Osteocyte (in vitro differentiated cells): ENCODE data around the gene CBR4. TPM values are rescaled to one million over a fixed set of nuclear protein-coding genes. Genes with fewer than 3 reads are reported as not detected.

Experiments
- DNase-seq: peaks from one replicate; pipeline ENCODE4 v3.0.0; 2021; ENCODE audit warnings: mixed read lengths; ENCODE audit not compliant: unreplicated experiment; ENCODE audit errors: extremely low spot score
- H3K27ac Mint-ChIP-seq: one replicate; pipeline ENCODE4 v1.8.0; 2021; ENCODE audit warnings: mild to moderate bottlenecking, mixed read lengths; ENCODE audit not compliant: unreplicated experiment
- H3K27me3 Mint-ChIP-seq: one replicate; pipeline ENCODE4 v1.8.0; 2021; ENCODE audit warnings: mixed read lengths; ENCODE audit not compliant: unreplicated experiment
- H3K36me3 Mint-ChIP-seq: one replicate; pipeline ENCODE4 v1.8.0; 2021; ENCODE audit warnings: mixed read lengths; ENCODE audit not compliant: unreplicated experiment
- H3K4me1 Mint-ChIP-seq: one replicate; pipeline ENCODE4 v1.8.0; 2021; ENCODE audit warnings: mixed read lengths; ENCODE audit not compliant: unreplicated experiment
- H3K4me3 Mint-ChIP-seq: one replicate; pipeline ENCODE4 v1.8.0; 2021; ENCODE audit warnings: mild to moderate bottlenecking, moderate library complexity, mixed read lengths; ENCODE audit not compliant: unreplicated experiment
- H3K9me3 Mint-ChIP-seq: one replicate; pipeline ENCODE4 v1.8.0; 2021; ENCODE audit warnings: mixed read lengths; ENCODE audit not compliant: unreplicated experiment
- total RNA-seq: library from RNA; stranded (reverse); gene quantifications from 2 replicates; pipeline ENCODE4 v1.2.1, GENCODE V29; 2021
- TF ChIP-seq, protein P1 (sequence below): fragments of 200-600 bp; sonication (generic); IDR thresholded peaks from 2 replicates; pipeline ENCODE4 v1.5.0; 2021; ENCODE audit warnings: antibody characterized with exemption, mild to moderate bottlenecking, moderate library complexity

The CBR4 gene
- total RNA-seq, 1 donor from 2014 or later: 20.8 TPM

DNA sequence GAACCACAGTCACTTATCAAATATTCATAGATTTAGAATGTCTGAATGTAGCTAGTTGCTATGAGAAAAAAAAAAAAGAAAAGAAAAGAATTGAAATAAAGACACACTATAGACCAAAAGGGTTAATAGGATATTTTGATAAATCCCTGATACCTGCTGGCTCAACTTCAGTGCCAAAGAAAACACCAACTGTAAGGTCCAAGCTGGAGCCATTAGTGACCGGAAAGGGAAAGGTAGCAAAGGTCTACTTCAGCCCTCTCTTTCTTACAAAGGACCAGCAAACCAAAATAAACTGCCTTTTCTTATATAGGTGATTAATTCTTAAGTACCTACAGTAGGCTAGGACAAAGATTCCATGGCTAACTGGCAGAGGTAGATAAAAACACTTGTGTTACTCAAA, 9.7 kb downstream of the CBR4 start:
- Mint-ChIP-seq H3K27me3 (no peaks in the 10 kb centered on the region), H3K9me3 (no peaks in the 10 kb centered on the region), H3K27ac (no peak overlapping the region), H3K4me1 (no peaks in the 10 kb centered on the region), H3K36me3 (peaks cover 43% of the 10 kb centered on the region), H3K4me3 (no peak overlapping the region)
- no peak for DNase-seq
- TF ChIP-seq, protein P1, sequence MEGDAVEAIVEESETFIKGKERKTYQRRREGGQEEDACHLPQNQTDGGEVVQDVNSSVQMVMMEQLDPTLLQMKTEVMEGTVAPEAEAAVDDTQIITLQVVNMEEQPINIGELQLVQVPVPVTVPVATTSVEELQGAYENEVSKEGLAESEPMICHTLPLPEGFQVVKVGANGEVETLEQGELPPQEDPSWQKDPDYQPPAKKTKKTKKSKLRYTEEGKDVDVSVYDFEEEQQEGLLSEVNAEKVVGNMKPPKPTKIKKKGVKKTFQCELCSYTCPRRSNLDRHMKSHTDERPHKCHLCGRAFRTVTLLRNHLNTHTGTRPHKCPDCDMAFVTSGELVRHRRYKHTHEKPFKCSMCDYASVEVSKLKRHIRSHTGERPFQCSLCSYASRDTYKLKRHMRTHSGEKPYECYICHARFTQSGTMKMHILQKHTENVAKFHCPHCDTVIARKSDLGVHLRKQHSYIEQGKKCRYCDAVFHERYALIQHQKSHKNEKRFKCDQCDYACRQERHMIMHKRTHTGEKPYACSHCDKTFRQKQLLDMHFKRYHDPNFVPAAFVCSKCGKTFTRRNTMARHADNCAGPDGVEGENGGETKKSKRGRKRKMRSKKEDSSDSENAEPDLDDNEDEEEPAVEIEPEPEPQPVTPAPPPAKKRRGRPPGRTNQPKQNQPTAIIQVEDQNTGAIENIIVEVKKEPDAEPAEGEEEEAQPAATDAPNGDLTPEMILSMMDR: no peak

DNA sequence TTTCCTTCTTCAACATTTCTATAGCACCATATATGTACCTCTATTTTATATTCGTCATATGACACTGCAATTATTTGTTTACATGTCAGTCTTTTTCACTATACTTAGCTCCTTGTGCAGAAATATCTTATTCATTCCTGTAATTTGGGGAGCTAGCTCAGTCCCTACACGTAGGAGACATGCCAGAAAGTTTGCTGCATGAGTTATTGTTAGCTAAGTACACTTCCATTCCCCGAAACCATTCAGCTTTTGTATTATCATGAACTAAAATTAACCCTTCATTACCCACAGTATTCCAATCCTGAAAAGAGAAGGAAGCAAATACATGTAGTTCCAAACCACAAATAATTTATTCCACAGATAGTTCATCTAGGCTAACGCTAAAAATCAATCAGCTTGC, 10.2 kb downstream of the CBR4 start:
- no peak for DNase-seq
- Mint-ChIP-seq H3K27me3 (no peaks in the 10 kb centered on the region), H3K27ac (no peak overlapping the region), H3K9me3 (no peaks in the 10 kb centered on the region), H3K4me3 (no peak overlapping the region), H3K4me1 (no peaks in the 10 kb centered on the region), H3K36me3 (peaks cover 43% of the 10 kb centered on the region)
- TF ChIP-seq, protein P1: no peak

DNA sequence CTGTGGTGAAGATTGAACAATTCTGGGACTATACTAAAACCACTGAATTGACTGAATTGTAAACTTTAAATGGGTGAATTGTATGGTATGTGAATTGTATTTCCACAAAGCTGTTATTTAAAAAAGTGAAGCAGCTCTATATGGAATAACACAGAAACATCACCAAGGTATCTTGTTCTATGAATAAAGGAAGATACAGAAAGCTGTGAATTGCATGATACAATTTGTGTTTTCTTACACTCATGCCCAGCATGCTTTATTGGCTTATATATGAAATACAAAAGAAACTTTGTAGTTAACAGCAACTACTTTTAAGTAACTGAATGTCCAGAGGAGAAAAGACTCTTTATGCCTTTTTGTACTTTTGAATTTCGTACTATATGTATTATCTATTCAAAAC, 11.5 kb downstream of the CBR4 start:
- no peak for DNase-seq
- peaks cover 3% of the 10 kb centered on the region for H3K4me1 Mint-ChIP-seq
- TF ChIP-seq, protein P1: no peak
- H3K36me3 Mint-ChIP-seq: peaks cover 39% of the 10 kb centered on the region
- H3K27ac Mint-ChIP-seq: no peak overlapping the region
- no peak overlapping the region for H3K4me3 Mint-ChIP-seq
- no peaks in the 10 kb centered on the region for H3K27me3 Mint-ChIP-seq
- no peaks in the 10 kb centered on the region for H3K9me3 Mint-ChIP-seq

DNA sequence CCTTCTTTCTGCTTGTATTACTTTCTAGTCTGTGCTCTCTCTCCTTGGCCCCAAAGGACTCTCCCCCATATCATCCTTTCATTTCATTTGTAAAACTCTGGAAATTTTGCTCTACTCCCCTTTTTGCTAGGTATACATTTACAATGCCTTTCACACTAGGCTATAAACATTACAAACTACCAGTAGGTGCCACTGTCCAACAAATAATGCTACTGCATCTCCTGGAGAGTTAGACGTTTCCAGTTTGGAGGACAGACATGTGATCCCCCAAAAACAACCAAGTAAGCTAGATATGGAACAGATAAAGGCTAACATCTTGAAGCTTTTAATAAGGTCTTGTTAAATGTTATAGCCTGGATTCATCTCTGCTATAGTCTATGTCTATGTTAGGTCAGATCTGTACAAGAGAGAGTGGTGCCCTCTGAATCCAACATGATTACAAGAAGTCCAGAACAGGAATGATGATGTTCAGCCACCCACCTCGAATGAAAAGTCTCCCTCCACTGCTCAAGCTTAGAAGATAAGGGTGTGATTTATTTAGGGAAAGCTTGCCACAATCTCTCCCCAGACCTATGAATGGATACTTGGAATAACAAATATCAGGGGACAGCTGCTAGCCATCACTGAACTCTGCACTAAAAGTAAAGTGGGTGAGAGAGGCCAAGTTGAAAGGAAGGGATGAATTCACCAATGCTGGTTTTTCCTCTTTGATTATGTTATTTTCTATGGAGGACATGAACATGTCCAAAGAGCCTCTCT, 14.3 kb downstream of the CBR4 start:
- H3K27ac Mint-ChIP-seq: no peak overlapping the region

DNA sequence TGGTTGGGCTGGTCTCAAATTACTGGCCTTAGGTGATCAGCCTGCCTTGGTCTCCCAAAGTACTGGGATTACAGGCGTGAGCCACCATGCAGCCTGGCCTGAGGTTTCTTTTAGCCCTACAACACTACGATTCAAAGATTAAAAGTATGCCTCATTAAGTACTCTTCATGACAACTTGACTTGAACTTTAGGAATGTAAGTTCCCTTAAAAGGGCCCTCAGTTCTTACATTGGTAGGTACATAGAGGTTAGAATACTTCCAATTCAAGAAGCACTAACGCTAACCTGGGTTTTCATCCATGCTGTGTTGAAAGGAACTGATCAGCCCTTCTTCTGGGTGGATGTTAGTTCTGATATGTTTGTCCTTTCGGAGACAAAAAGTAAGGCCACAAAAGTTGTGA, 15.1 kb downstream of the CBR4 start:
- no peaks in the 10 kb centered on the region for H3K9me3 Mint-ChIP-seq
- no peak for DNase-seq
- TF ChIP-seq, protein P1: no peak
- H3K4me3 Mint-ChIP-seq: no peak overlapping the region
- peaks cover 14% of the 10 kb centered on the region for H3K36me3 Mint-ChIP-seq
- peaks cover 3% of the 10 kb centered on the region for H3K4me1 Mint-ChIP-seq
- no peaks in the 10 kb centered on the region for H3K27me3 Mint-ChIP-seq
- H3K27ac Mint-ChIP-seq: no peak overlapping the region

More for the DNA sequence above, 14.3 kb downstream of the CBR4 start:
- Mint-ChIP-seq H3K36me3 (peaks cover 16% of the 10 kb centered on the region), H3K4me1 (peaks cover 3% of the 10 kb centered on the region), H3K9me3 (no peaks in the 10 kb centered on the region), H3K4me3 (no peak overlapping the region), H3K27me3 (no peaks in the 10 kb centered on the region)
- TF ChIP-seq, protein P1: peak; percentile 43
- DNase-seq: no peak
